Fibroblast of peridontal ligament (primary cell): Measurements from ENCODE around the gene FGD1.
A peak's percentile ranks its signal among the peaks of the same experiment; 100 is the strongest.

Experiments used
- DNase-seq: peaks from one replicate; pipeline ENCODE4 v3.0.0-alpha.2; 2010; ENCODE audit errors: extremely low read depth

The FGD1 gene

GRCh38 chrX:54473993-54474859 lies 21.8 kb downstream of the FGD1 start:
- DNase-seq = no peak

GRCh38 chrX:54470054-54470760 lies 25.8 kb downstream of the FGD1 start:
- no peak for DNase-seq

- peak; percentile 8 for DNase-seq
Measured at GRCh38 chrX:54452920-54453319, 43.1 kb downstream of the FGD1 start.

GRCh38 chrX:54449929-54450328 lies 46.1 kb downstream of the FGD1 start:
- no peak for DNase-seq

GRCh38 chrX:54447461-54447860 lies 48.6 kb downstream of the FGD1 start:
- DNase-seq = no peak

- no peak for DNase-seq
Measured at GRCh38 chrX:54446084-54446483, 50.0 kb downstream of the FGD1 start.

GRCh38 chrX:54444752-54445151 lies 51.3 kb downstream of the FGD1 start:
- no peak for DNase-seq

- DNase-seq = no peak
Measured at GRCh38 chrX:54442790-54443189, 53.2 kb downstream of the FGD1 start.

GRCh38 chrX:54439960-54440871 lies 55.8 kb downstream of the FGD1 start, which contains the start of gene TSR2:
Gene TSR2, plus strand, starts transcription at chrX:54440404. Its CDS starts 18 bp downstream, at chrX:54440422.
- peak; percentile 85 for DNase-seq

GRCh38 chrX:54435121-54435520 lies 60.9 kb downstream of the FGD1 start:
- DNase-seq = no peak

GRCh38 chrX:54430519-54430918 lies 65.5 kb downstream of the FGD1 start:
- no peak for DNase-seq

GRCh38 chrX:54427837-54428424 lies 68.1 kb downstream of the FGD1 start:
- DNase-seq = no peak

GRCh38 chrX:54423161-54423888 lies 72.7 kb downstream of the FGD1 start:
- no peak for DNase-seq

- no peak for DNase-seq
Measured at GRCh38 chrX:54422168-54422567, 73.9 kb downstream of the FGD1 start.

- no peak for DNase-seq
Measured at GRCh38 chrX:54419559-54420302, 76.3 kb downstream of the FGD1 start.

GRCh38 chrX:54416965-54417364 lies 79.1 kb downstream of the FGD1 start:
- no peak for DNase-seq

GRCh38 chrX:54415534-54416350 lies 80.3 kb downstream of the FGD1 start:
- DNase-seq = peak; percentile 3

GRCh38 chrX:54413753-54414152 lies 82.3 kb downstream of the FGD1 start:
- peak; percentile 1 for DNase-seq

GRCh38 chrX:54411732-54412131 lies 84.3 kb downstream of the FGD1 start:
- DNase-seq = no peak
